Stimulated activated CD8-positive, alpha-beta memory T cell treated with anti-CD3 and anti-CD28 coated beads, Interleukin-15, amount 100 ng/mL, for 48 hours (primary cell): ENCODE data around the gene PLCL2.
"Not testable (repeated sequence)": the region's sequence is repeated elsewhere in the genome, so short reads cannot be mapped to it uniquely, and the experiment has no call there.

Source experiments
- DNase-seq, 2 donors: peaks; one replicate each; pipeline ENCODE4 v3.0.0-alpha.2; 2020; ENCODE audit warnings: low read depth in 2 of 2

PLCL2 gene

DNA sequence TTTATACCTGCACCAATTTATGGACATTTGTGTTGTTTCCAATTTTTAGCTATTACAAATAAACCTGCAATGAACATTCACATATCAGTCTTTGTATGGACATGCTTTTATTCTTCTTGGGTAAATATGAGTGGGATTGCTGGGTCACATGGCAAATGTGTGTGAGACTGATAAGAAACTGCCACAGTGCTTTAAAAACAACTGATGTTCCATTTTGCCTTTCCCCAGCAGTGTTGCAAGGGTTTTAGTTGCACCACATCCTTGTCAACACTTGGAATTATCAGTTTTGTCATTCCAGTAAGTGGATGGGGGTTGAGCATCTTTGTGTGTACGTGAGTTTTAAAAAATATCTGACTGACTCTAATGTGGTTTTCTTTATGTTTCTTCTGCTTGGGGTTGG is 191.2 kb downstream of the PLCL2 start:
- no peak for DNase-seq

DNA sequence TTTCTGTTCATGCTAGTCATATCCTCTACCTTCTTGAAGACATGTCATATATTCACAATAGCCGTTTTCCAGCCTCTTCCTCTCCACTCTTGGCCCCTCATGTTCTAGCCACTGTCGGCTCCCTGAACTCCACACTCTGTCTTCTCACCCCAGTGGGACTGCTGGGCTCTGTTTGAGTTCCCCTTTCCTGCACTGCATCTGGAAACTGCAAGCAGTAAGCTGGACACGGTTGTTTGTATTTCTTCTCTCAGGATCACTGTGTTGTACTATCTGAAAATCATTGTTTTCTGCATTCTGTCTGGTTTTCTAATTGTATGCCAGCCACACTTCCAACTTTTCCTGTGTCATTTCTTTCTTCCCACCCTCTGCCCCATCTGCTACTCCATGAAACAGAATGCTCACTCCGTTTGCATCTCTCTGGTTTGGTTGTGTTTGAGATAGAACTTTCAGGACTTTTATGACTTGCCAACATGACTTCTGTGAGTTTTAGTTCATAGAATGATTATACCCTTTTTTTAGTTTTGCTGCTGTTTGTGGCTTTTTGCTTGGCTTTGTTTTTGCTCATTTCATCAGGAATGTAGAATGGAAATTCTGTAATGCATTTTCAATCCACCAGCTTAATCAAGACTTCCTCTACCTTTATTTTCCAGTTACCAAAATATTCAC is 192.3 kb downstream of the PLCL2 start:
- DNase-seq: no peak

- DNase-seq: no peak
These were observed 192.9 kb downstream of the PLCL2 start for GRCh38 chr3:17077606-17078005.

- no peak for DNase-seq
These were observed 194.2 kb downstream of the PLCL2 start for GRCh38 chr3:17078926-17079465.

- DNase-seq: no peak
These were observed 195.2 kb downstream of the PLCL2 start for GRCh38 chr3:17079933-17080332.

- no peak for DNase-seq
These were observed 196.8 kb downstream of the PLCL2 start for GRCh38 chr3:17081520-17081919.

- no peak for DNase-seq
These were observed 202.8 kb downstream of the PLCL2 start for GRCh38 chr3:17087509-17087908.

GRCh38 chr3:17088017-17088416 is 203.3 kb downstream of the PLCL2 start:
- no peak for DNase-seq

GRCh38 chr3:17088602-17089313 is 204.0 kb downstream of the PLCL2 start:
- DNase-seq: peak; percentile 37 to 38

GRCh38 chr3:17089314-17089700 is 204.6 kb downstream of the PLCL2 start:
- no peak for DNase-seq

DNA sequence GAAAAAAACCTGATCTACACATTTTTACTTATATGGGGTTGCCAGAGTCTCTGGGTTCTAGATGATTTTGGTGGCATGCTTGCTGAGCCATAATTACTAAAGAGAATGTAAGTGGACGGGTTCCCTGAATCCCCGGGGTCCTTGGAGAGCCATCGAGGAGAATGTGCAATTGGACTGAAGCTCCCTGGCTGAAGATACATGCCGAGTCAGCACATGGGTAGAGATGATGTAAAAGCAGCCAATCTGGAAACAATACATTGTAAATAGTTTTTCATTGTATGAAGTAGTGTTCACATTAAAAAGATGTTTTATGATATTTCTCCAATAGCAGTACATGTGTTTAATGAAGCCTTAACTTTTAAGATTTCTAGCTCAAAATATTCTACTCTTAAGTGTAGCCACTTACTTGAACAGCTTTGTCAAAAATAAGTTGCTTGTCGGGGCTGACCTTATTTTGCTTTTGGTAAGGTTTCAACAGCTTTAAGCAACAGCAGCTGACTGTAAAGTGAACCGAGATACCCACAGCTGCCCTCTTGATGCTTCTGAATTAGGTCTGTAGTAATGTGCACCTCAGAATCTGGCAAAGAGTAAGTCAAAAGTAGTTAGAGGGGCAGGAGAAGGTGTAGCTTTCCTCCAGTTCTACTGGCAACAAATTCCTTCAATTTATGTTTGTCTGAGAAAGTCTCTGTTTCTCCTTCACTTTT is 205.7 kb downstream of the PLCL2 start:
- DNase-seq: no peak

DNA sequence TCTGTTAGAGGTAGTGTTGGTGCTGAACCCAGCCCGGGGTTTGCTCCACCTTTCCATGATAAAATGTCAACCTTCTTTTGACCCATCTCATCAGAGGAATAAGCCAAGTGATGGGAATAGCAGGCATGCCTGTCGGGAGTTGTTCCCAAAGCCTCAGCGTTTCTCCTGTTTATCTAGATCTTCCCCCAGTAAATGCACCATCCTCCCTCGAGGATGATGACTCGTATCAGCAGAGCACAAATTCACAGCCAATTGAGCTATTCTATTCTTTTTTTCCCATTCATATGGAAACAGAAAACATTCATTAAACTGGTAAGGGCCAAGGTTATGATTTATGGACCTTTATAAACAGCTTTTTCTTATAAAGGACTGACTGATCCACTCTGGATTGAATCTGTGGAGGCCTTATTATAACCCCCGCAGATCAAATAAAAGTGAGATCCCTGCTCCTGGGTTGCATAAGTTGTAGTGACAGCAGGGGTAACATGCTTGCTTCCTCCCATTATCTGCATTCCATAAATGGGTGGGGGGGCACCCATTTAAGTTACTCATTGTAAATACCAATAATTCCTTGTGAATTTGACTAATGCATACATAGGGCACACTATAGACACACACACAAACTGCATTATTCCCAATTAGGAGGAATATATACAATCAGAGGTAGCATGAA is 207.3 kb downstream of the PLCL2 start:
- DNase-seq: no peak

DNA sequence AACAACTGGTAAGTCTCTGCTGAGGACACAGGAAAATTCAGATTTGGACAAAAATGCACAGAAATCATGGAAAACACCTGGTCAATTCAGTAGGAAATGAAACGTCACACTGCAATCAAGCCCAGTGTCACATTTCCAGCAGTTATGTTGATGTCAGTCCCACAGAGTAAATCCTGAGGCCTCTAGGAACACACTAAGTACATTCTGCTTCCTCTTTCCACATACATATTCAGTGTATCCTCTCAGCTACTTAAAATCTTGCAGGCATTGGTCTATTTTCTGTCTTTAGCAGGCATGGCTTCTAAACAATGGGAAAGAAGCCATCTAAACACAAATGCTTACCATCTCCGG is 207.8 kb downstream of the PLCL2 start:
- DNase-seq: no peak

DNA sequence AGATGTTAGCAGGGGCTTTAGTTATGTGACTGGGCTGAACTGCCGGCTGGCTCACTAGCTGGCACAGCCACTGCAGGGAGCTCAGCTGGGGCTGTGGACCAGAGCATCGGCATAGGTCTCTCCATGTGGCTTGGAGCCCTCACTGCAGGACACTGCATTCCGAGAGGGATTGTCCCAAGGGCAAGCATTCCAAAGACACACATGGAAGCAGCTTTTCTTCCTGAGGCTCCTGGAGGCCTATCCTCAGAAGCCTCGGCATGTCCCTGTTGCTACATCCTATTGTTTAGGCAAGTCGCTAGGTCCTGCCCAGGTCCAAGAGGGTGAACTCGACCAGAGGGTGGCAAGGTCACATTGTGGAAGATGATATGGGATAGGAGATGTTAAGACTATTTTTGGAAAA is 209.8 kb downstream of the PLCL2 start:
- DNase-seq: no peak

DNA sequence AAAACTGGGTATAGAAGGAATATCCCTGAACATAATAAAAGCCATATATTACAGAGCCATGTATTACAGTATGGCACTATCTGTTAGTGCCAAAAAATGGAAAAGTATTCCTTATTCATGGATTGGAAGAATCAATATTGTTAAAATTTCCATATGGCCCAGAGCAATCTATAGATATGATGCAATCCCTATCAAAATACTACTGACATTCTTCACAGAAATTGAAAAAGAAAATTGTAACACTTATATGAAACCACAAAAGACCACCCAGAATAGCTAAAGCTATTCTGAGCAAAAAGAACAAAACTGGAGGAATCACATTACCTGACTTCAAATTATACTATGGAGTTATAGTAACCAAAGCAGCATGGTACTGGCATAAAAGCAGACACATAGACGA is 218.8 kb downstream of the PLCL2 start:
- no peak for DNase-seq

GRCh38 chr3:17106801-17107200 is 222.0 kb downstream of the PLCL2 start:
- DNase-seq: not testable (repeated sequence)

- peak in 1 of 2 donors; percentile 6 for DNase-seq
These were observed 226.1 kb downstream of the PLCL2 start for GRCh38 chr3:17110660-17111396.

- no peak for DNase-seq
These were observed 226.8 kb downstream of the PLCL2 start for GRCh38 chr3:17111586-17111985.

DNA sequence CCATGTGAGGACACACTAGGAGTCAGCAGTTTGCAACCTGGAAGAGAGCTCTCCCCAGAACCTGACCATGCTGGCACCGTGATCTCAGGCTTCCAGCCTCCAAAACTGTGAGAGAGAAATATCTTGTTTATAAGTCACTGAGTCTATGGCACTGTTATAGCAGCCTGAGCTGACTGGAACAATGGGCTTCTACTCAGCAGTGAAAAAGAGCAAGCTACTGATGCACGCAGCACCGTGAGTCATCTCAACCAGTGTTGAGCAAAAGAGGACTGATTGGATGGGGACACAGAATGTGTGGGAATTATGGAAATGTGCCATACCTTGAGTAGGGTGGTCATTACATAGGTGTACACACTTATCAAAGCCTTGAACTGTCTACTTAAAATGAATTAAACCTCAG is 230.4 kb downstream of the PLCL2 start:
- no peak for DNase-seq

- DNase-seq: no peak
These were observed 231.3 kb downstream of the PLCL2 start for GRCh38 chr3:17116007-17116600.

DNA sequence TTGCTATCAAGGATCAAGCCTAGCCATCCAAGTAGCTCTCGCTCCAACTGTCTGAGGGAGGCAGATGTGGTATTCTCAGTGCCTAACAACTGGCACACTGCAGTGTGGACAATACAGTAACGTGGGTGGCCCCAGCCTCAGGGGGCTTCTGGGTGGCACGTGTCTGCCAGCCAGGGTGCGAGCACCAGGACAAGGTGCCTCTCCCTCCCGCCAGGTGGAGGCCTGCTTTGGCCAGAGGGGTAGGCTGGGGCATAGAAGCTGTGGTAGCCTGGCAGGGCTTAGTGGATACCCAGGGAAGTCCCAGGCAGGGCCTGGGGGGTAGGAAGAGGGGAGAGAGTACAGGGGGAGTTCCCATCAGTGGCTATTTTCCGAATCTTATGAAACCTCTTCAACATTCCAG is 234.0 kb downstream of the PLCL2 start:
- DNase-seq: no peak
